Hepatocyte (in vitro differentiated cells): ENCODE measurements around the gene POLG2.

ENCODE experiments used
- EZH2 ChIP-seq: fragments of 200-600 bp; sonication (generic); IDR thresholded peaks from 2 replicates; pipeline ENCODE4 v1.6.1; 2016; ENCODE audit warnings: antibody characterized with exemption, mild to moderate bottlenecking, borderline replicate concordance
- EZH2phosphoT487 ChIP-seq: fragments of 200-600 bp; sonication (generic); IDR thresholded peaks from one replicate; pipeline ENCODE4 v1.6.1; 2018; ENCODE audit warnings: antibody characterized with exemption, mild to moderate bottlenecking, low read depth, moderate library complexity; ENCODE audit not compliant: unreplicated experiment, severe bottlenecking
- TF ChIP-seq, protein P1 (sequence below): fragments of 200-600 bp; sonication (generic); IDR thresholded peaks from 2 replicates; pipeline ENCODE4 v1.5.1; 2016; ENCODE audit warnings: antibody characterized with exemption, mild to moderate bottlenecking; ENCODE audit not compliant: poor library complexity

DNA sequence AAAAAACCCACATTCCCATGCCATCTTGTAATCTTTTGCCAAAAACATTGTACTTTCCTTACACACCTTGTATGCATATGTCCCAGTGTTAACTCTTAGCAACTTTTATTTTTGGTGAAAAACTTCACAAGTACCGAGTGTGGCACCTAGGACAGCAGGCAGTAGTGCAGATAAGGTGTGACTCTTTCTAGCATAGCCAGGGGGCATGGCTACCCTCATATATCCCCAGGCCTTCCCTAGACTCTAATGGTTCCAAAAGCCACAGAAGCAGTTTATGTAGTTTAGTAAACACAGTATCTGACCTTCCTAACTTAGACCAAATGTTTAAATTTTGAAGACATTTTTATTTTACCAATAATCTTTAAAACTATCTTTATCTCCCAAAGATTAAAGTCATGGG is 68.4 kb downstream of the POLG2 start:
- TF ChIP-seq EZH2 (no peak), EZH2phosphoT487 (no peak)
- TF ChIP-seq, protein P1, sequence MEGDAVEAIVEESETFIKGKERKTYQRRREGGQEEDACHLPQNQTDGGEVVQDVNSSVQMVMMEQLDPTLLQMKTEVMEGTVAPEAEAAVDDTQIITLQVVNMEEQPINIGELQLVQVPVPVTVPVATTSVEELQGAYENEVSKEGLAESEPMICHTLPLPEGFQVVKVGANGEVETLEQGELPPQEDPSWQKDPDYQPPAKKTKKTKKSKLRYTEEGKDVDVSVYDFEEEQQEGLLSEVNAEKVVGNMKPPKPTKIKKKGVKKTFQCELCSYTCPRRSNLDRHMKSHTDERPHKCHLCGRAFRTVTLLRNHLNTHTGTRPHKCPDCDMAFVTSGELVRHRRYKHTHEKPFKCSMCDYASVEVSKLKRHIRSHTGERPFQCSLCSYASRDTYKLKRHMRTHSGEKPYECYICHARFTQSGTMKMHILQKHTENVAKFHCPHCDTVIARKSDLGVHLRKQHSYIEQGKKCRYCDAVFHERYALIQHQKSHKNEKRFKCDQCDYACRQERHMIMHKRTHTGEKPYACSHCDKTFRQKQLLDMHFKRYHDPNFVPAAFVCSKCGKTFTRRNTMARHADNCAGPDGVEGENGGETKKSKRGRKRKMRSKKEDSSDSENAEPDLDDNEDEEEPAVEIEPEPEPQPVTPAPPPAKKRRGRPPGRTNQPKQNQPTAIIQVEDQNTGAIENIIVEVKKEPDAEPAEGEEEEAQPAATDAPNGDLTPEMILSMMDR = no peak
